Pancreas (tissue), 10 donors: ENCODE measurements around the gene AFF3. TPM values are rescaled to one million over a fixed set of nuclear protein-coding genes. Genes with fewer than 3 reads are reported as not detected.

Experiments
- ATAC-seq, 4 donors: fragments of 200-7000 bp; cut with Tn5 transposase; one replicate each; pipeline versions ENCODE4 v1.8.0 to v1.9.1; 2020; ENCODE audit warnings: mild to moderate bottlenecking in 4 of 4, moderate library complexity in 4 of 4
- DNase-seq, 6 donors: peaks; one replicate each; pipeline ENCODE4 v3.0.0-alpha.2; 2020
- FAIRE-seq: peaks from 2 replicates; lab custom pipeline; 2012; peaks lifted over from hg19 to GRCh38; lab: Jason Lieb, UNC
- H3K27ac ChIP-seq, 4 donors: fragments of 200-600 bp; sonication (generic); 1 replicate in 3 of 4; 2 replicates in 1 of 4; pipeline versions ENCODE4 v1.5.0 to v1.8.0; 2020
- H3K27me3 ChIP-seq, 4 donors: fragments of 200-600 bp; one replicate each; pipeline ENCODE4 v1.8.0; 2021
- H3K36me3 ChIP-seq, 3 donors: fragments of 200-600 bp; sonication (generic) in 1 of 3; one replicate each; pipeline versions ENCODE4 v1.5.0 to v1.8.0; 2020 to 2021
- H3K4me1 ChIP-seq, 3 donors: fragments of 200-600 bp; one replicate each; pipeline ENCODE4 v1.8.0; 2021
- H3K4me3 ChIP-seq, 4 donors: fragments of 200-600 bp; sonication (generic) in 2 of 4; one replicate each; pipeline versions ENCODE4 v1.5.0 to v1.8.0; 2020 to 2021
- H3K9me3 ChIP-seq, 4 donors: fragments of 200-600 bp; one replicate each; pipeline ENCODE4 v1.8.0; 2021
- CTCF ChIP-seq, 4 donors: fragments of 200-600 bp; sonication (generic) in 3 of 4; IDR thresholded peaks; one replicate each; pipeline versions ENCODE4 v1.5.0 to v1.8.0; 2021; ENCODE audit warnings: antibody characterized with exemption in 4 of 4
- WGBS, 2 donors: extraction: QIAGEN DNeasy Blood & Tissue Kit; methylation state at CpG; one replicate each; pipeline ENCODE4 v1.1.7; 2013; 5-methylcytosine and 5-hydroxymethylcytosine counted together
- intact Hi-C, 3 donors: fragments of 100-400 bp; cut with DNase I; formaldehyde crosslinking; loops; one replicate each; pipeline versions ENCODE4 v1.11.1 to v1.14.2; 2022
- polyA plus RNA-seq, 2 donors: library from polyadenylated mRNA; stranded (reverse); fragments of 200-250 nt; gene quantifications; one replicate each; pipeline ENCODE4 v1.2.3, GENCODE V29; 2013
- total RNA-seq, 6 donors: library from RNA; stranded (reverse); fragmentation: NEBNext Ultra II Directional in 4 of 6; extraction: Animal tissue kit (Norgen Biotek cat#: 25700) in 4 of 6; gene quantifications; one replicate each; pipeline versions ENCODE4 v1.2.1 to v1.2.4, GENCODE V29; 2021 to 2023
- donor health status: healthy with polysubstance abuse.
- donor health status: DM: no; HTN: no; CAD: no; lungs with moderate emphysema.
- donor health status: DM: no; HTN: no; CAD: no.
- donor health status: control.
- donor health status: control.
- donor health status: Bipolar disorder and iron deficiency.
- donor health status: DM: yes; HTN: yes; CAD: no.
- donor health status: DM: no; HTN: no; CAD: no.
- donor health status: DM: no; HTN: no; CAD: no.
- donor health status: DM: yes; HTN: yes; CAD: no.

Gene AFF3
- total and polyA plus RNA-seq, 8 donors: 0.19 to 1.1 (median 0.54) TPM

DNA sequence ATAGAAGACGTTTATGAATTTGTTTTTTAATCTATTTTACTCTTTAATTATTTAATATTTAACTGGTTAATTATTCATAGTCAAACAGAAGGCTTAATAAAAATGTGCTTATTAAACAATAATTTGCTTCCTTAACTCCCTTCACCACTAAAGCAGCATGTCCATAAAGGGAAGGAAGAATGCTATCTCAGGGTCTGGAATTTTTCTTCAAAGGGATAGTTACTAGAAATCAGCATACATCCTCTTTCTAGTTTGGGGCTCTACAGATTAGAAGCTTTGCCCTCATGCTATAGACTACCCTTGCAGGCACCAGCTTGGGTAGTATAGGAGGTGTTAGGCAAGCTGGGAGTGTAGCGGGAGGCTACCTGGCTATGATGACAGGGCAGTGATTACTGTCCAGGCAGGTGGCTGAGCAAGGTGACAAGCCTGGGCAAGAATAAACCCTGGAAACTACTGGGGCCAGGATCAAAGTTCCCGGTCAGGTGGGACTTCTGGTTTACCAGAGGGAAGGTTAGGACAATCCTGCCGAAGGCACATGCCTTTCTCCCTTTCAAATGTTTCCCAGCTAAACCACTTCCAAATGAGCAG lies 376.6 kb downstream of the AFF3 start:
- no peak for ATAC-seq
- no peaks in the 10 kb centered on the region for H3K9me3 ChIP-seq
- H3K27ac ChIP-seq: no peak overlapping the region
- 69 to 72% methylated on average over 4 of the region's 4 CpGs for WGBS, 2 donors
- H3K36me3 ChIP-seq: no peaks in the 10 kb centered on the region
- no peak for FAIRE-seq
- no peak overlapping the region for H3K4me3 ChIP-seq
- DNase-seq: no peak
- no peak for TF ChIP-seq CTCF (IDR thresholded peaks at IDR 0.05)
- no peaks in the 10 kb centered on the region for H3K27me3 ChIP-seq
- intact Hi-C loops: no loop called here
- no peaks in the 10 kb centered on the region for H3K4me1 ChIP-seq

DNA sequence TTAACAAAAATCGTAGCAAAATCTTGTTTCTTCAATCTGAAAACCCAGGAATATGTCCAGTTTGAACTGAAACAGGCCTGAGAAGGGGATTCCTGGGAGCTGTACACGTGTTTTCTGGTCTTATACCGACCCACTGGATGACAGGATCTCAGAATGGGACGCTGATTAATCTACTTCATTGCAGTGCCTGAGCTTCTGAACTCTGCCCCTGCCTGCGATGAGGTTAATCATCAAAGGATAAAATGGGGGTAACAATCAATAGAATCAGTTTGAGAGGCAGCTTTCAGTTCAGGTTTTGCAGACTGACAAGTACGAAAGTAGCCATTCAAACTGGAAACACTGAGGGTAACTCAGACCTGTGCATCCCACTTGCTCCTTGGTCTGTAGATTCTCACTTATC lies 378.6 kb downstream of the AFF3 start:
- 72 to 74% methylated on average over 6 of the region's 6 CpGs for WGBS, 2 donors
- no peak for FAIRE-seq

DNA sequence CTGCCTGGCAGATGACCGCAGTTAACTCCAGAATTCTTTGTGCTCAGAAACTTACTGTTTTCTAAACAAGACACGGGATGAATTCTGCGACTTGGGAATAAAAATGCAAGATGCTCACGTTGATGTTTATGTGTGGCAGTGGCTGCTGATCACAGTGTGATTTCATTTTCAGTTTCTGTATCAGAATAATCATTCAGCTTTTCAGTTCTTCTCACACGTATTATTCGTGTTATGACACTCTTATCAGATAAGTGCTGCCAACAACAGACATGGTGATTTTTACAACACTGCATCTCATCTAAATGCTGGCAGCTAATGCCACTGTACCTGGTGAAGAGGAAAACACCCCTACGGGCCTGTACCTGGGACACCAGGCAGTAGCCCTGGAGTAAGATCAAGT lies 379.7 kb downstream of the AFF3 start:
- 83 to 84% methylated on average over 7 of the region's 7 CpGs for WGBS, 2 donors
- Histone ChIP-seq H3K27ac (no peak overlapping the region), H3K4me3 (no peak overlapping the region), H3K36me3 (no peaks in the 10 kb centered on the region), H3K4me1 (no peaks in the 10 kb centered on the region), H3K9me3 (no peaks in the 10 kb centered on the region), H3K27me3 (no peaks in the 10 kb centered on the region)
- no peak for TF ChIP-seq CTCF (IDR thresholded peaks at IDR 0.05)
- DNase-seq (no peak), FAIRE-seq (no peak), ATAC-seq (no peak)
- intact Hi-C loops: no loop called here

More for the DNA sequence above, 378.6 kb downstream of the AFF3 start:
- no peaks in the 10 kb centered on the region for H3K9me3 ChIP-seq
- no peak for DNase-seq
- H3K4me1 ChIP-seq: no peaks in the 10 kb centered on the region
- TF ChIP-seq CTCF (IDR thresholded peaks at IDR 0.05): no peak
- H3K27me3 ChIP-seq: no peaks in the 10 kb centered on the region
- no peaks in the 10 kb centered on the region for H3K36me3 ChIP-seq
- no peak for ATAC-seq
- intact Hi-C loops: no loop called here
- no peak overlapping the region for H3K4me3 ChIP-seq
- no peak overlapping the region for H3K27ac ChIP-seq

- Histone ChIP-seq H3K36me3 (no peaks in the 10 kb centered on the region), H3K9me3 (no peaks in the 10 kb centered on the region), H3K4me3 (no peak overlapping the region), H3K4me1 (no peaks in the 10 kb centered on the region), H3K27me3 (no peaks in the 10 kb centered on the region), H3K27ac (no peak overlapping the region)
- ATAC-seq (no peak), DNase-seq (no peak), FAIRE-seq (no peak)
- TF ChIP-seq CTCF (IDR thresholded peaks at IDR 0.05): no peak
- 79 to 85% methylated on average over 3 of the region's 3 CpGs for WGBS, 2 donors
- intact Hi-C loops: no loop called here
These were observed 384.7 kb downstream of the AFF3 start for GRCh38 chr2:99757611-99758114.

GRCh38 chr2:99756059-99756458 lies 386.3 kb downstream of the AFF3 start:
- 79 to 90% methylated on average over 1 of the region's 1 CpG for WGBS, 2 donors
- no peaks in the 10 kb centered on the region for H3K4me1 ChIP-seq

More at GRCh38 chr2:99756059-99756458, 386.3 kb downstream of the AFF3 start:
- H3K27me3 ChIP-seq: no peaks in the 10 kb centered on the region
- no peaks in the 10 kb centered on the region for H3K36me3 ChIP-seq
- H3K27ac ChIP-seq: no peak overlapping the region
- H3K9me3 ChIP-seq: no peaks in the 10 kb centered on the region
- intact Hi-C loops: no loop called here
- ATAC-seq: peak in 1 of 4 donors; percentile 11
- TF ChIP-seq CTCF (IDR thresholded peaks at IDR 0.05): no peak
- H3K4me3 ChIP-seq: no peak overlapping the region
- DNase-seq: no peak
- FAIRE-seq: no peak
